ENCODE results near the gene CASZ1.

The CASZ1 gene

GRCh38 chr1:10824821-10825540 is 28.5 kb upstream of the CASZ1 start:
- DNase-seq: no peak

GRCh38 chr1:10823000-10823401 is 26.6 kb upstream of the CASZ1 start:
- no peak for DNase-seq

DNA sequence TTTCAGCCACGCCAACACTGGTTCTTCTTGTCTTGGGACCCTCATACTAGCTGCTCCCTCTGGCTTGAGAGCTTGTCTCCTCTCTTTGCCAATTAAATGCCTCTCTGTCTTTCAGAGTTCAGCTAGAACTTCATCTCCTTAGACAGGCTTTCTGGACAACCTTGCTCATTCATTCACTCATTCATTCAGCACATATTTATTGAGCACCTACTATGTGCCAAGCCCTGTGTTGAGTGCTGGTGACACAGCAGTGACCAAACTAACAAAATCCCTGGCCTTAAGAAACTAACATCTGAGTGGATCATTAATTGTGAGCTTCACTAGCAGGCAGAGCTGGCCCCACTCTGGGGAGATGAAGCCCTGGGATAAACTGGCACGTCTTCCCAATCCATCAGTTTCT is 24.9 kb upstream of the CASZ1 start:
- no peak for DNase-seq

- no peak for DNase-seq
Observed at GRCh38 chr1:10820422-10820821, 24.0 kb upstream of the CASZ1 start.

- no peak for DNase-seq
Observed at GRCh38 chr1:10819198-10819901, 22.9 kb upstream of the CASZ1 start.

DNA sequence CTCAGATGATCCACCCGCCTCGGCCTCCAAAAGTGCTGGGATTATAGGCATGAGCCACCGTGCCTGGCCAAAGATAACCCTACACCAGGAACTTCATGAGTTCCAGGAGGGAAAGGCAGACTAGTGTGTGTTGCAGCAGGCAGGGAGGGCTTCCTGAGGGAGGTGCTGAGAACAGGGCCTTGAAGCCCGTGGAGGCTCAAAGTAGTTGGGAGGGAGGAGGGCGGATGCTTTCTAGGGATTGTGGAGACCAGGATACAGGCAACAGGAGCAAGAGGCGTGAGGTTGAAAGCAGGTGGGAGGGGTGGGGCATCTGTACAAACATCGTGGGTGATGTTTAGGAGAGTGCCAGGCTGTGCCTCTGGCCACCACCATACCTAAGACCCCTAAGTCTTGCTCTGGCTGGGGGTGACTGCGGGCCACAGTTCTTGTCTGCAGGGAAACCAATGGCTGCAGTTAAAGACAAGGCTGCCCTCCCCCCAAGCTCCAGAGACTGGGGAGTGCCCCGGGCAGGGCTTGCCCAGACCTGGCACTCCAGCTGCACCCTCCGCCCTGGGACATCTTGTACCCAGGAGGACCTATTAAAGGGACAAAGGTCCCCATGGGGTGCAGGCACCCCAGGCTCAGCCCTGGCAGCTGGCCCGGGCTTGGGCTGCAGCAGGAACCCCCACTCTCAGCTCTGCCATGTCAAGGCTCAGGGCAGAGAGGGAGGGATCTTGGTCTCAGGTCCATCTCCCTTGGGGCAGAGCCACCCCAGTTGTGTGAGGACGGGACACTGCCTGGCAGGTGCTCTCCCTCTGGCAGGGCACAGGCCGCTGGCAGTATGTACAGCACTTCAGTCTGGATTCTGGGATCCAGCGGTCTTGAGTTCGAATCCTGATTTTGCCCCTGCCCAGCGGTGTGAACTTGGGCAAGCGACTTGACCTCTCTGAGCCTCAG is 22.1 kb upstream of the CASZ1 start:
- DNase-seq: no peak

DNA sequence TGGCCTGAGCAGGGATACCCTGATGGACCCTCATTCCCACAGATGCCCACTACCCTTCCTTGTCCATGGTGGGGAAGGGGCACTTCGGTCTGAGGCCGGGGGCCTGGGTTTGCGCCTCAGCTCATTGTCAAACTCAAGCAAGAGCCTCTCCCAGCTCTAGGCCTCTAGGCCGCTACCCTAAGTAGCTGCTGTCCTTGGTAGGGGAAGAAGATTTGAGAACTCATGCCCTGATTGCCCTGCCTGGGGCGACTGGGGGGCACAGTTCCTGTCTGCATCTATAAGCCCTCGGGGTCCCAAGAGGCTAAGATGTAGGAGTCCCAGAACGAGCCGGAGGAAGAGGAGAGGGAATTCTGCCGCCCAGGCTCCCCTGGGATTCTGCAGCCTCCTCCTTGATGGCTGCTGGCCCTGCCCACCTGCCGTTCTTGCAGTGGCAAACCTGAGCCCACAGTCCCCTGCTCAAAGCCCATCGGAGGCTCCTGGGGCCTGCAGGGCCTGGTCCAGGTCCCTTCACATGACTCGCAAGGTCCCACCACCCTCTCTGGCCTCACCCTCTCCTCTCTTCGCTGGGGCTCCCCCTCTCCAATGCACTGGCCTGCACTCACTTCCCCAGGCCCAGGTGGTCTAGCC is 20.4 kb upstream of the CASZ1 start:
- DNase-seq: no peak

DNA sequence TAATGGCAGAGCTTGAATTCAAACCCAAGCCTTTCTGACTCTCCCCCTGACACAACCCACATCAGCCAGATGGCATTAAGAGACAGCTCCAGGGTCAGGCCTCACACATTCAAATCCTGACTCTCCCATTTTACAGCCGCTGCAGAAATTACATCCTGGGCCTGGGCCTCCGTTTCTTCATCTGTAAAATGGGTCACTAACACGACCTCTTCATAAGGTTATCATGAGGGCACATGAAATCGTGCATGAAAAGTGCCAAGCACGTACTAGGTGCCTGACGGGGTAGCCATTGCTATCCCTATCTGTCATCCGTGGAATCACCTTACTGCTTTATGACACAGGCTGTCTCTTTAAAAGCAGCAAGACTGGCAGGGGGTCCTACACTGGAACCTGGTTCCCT is 19.8 kb upstream of the CASZ1 start:
- no peak for DNase-seq

GRCh38 chr1:10815858-10816195 is 19.4 kb upstream of the CASZ1 start:
- DNase-seq: no peak

DNA sequence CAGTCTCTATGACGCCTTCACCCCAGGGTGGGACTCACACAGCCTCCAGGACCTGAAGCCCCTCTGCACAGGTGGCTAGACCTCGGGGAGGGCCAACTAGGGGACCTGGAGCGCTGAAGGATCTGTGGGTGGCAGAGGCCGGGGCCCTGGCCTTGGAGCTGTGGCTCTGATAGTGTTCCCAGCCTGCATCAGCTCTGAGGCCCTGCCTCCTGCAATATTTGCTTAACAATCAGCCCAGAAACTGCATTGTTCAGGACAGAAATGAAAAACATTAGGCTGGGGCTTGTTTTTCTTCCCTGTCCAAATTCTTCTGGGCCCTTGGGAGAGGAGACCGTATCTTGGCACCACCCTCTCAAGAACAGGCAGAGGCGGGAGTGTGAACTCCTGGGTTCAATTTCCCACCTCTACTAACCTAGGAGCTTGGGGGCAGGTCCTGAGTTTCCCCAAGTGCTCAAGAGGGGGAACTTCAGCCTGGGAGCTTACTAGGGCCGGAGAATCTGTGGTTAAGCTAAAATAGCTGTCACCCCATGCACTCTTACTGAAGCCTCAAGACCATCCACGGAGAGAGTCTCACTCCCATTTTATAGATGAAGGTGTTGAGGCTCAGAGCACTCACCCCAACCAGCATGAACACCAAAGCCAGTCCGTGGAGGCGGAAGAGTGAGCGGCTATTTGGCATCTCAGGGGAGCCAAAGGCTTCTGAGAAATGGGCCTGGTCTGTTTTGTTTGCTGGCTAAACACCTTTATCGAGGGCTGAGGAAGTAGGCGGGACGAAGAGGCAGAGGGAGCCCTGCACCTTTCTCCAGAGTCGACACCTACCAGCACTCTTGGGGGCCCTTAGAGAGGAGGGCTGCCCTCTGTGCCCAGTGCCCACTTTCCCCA is 18.8 kb upstream of the CASZ1 start:
- no peak for DNase-seq

DNA sequence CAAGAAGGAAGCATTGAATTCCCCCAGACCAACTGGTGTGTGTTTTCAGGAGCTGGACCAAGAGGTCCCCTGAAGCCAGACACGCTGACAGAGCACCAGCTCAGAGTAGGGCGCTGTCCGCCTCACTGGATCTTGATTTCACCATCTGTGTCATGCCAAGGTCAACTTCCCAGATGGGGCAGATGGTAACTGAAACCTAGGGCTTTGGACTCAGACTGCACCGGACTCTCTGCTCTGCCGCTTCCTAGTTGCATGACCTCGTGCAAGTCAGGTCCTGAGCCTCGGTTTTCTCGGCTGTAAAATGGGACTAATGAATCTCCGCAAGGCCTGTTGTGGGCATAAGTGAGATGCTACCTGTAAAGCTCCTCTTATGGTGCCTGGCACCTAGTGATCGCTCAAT is 17.9 kb upstream of the CASZ1 start:
- no peak for DNase-seq

DNA sequence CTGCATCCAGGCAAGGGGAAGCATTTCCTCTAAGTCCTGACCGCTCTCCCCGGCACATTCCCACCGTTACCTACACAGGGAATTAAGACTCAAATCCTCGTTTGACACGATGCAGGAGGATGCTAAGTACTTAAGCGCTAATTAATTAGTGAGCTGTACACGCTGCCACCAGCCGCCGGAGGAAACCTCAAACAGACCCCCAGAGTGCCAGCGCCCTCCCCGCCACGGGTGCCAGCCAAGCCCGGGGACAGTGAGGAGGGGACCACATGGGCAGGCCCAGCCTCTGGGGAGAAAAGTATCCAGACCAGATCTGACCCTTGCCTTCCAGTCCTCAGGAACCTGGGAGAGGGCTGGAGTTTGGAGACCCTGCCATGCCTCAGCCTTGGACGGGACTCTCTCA is 17.4 kb upstream of the CASZ1 start:
- no peak for DNase-seq

- no peak for DNase-seq
Observed at GRCh38 chr1:10812387-10812915, 16.0 kb upstream of the CASZ1 start.

DNA sequence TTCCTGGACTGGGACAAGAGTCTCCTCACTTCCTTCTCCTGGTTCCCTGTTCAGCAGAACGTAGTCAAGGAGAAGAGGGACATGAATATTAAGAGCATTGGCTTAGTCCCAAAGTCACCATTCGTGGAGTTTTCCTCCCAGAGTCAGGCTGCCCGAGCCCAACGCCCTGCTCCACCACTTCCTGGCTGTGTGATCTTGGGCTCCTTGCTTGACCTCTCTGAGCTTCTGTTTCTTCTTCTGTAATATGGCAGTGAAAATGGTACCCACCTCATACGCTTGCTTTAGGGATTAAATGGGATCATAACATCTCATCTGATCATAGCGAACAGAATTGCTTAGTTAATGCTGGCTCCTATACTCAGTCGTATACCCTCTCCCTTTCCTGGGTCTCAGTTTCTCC is 12.0 kb upstream of the CASZ1 start:
- DNase-seq: no peak

DNA sequence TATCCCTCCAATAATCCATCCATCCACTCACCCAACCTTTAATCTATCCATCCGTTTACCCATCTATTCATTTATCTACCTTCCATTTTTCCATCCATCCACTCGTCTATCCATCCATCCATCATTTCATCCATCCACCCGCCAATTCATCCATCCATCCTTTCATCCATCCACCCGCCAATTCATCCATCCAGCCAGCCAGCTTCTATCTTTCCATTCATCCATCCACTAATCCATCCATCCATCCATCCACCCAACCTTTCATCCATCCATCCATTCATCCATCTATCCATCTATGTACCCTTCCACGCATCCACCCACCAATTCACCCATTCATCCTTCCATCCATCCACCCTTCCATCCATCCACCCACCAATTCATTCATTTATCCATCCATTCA is 10.5 kb upstream of the CASZ1 start:
- no peak for DNase-seq

DNA sequence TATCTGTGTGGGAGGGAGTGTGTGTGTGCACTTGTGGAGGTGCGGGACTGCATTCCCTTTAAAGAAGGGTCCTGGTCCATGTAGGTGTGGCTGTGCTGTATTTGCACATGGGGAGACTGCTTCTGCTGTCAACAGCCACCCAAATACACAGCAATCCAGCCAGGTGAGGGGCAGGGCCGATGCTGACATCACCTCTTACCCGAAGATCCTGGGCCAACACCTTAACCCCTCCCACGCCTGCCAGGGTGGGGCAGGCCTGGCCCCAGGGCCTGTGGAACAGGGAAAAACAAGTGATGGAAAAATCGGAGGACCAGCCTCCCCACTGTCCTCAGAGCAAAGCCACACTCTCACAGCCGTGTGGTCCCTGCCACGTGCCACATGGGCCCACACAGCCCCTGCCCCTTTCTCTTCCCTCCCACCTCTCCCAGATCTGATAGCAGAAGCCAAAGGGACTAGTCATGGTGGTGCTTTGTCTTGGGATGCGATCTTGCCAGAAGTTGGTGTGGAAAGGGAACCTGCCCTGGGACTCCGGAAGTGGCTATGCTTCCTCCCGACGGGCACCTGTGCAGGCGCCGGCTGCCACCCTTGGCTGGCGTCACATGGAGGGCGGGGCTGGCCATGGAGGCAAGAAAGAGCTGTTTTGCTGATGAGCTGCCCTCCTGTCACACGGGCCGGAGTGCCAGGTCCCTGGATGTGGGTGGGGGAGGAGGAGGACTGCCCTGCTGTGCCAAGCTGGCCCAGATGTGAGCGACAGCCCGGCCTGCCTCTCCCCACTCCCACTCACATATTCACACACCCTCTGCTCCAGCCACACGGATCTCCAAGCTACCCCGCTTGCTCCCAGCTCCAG is 7.8 kb upstream of the CASZ1 start:
- DNase-seq: no peak

DNA sequence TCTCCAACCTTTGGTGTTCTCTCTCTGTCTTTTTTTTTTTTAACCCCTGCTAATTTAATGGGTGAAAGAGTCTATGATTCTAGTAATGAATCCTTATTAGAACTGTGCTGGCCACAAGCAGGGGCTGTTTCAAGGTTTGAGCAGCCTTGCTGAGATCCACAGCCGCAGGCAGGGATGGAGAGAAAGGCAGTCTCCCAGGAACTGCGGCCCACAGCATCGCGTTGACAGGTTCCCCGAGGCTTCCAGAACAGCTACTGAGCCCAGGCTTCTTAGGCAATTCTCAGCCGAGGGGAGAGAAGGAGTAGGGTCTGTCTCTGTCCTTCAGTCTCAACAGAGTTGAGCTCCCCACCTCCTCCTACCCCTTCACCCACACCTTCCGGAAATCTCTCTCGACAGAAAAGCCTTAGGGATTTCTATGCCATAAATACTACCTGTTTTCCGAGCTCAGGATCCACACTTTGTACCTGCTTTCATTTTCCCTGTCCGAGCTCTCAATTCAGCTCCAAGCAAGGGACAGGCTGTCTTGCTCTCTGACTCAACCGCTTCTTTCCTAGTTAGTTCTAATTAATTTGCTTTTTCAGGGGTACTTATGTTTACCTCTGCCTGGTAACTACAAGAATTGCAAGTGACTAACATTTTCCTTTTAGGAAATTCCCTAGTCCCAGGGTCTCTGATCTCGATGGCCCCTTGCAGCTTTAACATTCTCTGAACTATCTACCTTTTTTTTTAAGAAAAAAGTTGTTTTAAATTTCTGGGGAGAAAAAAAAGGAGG is 6.7 kb upstream of the CASZ1 start:
- no peak for DNase-seq

DNA sequence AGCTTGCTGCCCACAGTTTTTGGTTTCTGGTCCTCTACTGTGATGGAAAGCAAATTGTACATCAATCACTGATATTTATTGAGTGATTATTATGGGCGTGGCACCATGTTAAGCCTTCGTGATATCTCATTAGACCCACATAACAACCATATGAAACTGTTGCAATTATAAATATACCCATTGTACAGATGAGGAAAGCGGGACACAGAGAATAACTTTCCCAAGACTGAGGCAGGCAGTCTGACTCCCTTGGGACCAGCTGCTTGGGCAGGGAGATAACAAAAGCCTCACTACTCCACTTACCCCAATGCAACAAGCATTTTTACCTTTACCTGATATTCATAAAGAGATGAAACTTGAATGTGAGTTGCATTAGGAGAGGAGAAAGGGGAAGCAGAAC is 4.3 kb upstream of the CASZ1 start:
- DNase-seq: no peak

DNA sequence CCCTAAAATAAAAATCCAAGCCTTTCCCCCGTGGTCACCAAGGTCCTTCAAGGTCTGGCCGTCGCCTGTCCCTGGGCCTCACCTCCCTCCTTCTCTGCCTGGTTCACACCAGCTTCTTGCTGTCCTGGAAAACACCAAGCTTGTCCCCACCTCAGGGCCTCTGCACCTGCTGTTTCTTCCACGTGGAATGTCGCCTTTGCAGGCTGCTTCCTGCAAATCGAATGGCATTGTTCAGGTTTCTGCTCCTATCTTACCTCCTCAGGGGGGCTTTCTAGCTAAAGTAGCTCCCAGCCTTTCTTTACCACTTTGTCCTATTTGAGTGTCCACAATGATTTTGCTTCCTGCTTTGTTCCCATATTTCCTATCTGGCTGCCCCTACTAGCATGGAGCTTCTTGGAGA is 3.3 kb upstream of the CASZ1 start:
- no peak for DNase-seq

Measured in NK-92 treated with Interleukin-12 subunit alpha and Interleukin-12 subunit beta, amount 100 ng/mL, for 24 hours (cell line).